Body of pancreas (tissue), 4 donors: Measurements from ENCODE around the gene WNT3.

Experiments used
- CTCF ChIP-seq, 7 experiments: fragments of 450-650 bp in 4 of 7; fragments of 200-600 bp in 3 of 7; sonication (generic) in 3 of 7; IDR thresholded peaks; one replicate each; pipeline ENCODE4 v1.5.1; 2016 to 2019; ENCODE audit warnings: antibody characterized with exemption in 7 of 7
- POLR2A ChIP-seq, 3 donors: fragments of 450-650 bp; IDR thresholded peaks; one replicate each; pipeline ENCODE4 v1.6.1; 2016; ENCODE audit warnings: antibody characterized with exemption in 3 of 3, mild to moderate bottlenecking in 2 of 3

- TF ChIP-seq CTCF (IDR thresholded peaks at IDR 0.05): no peak
- TF ChIP-seq POLR2A (IDR thresholded peaks at IDR 0.05): no peak
Observed at GRCh38 chr17:46745376-46745775, 73.1 kb downstream of the WNT3 start.
